Panc1 (cell line): ENCODE data around the gene PGF. TPM values are rescaled to one million over a fixed set of nuclear protein-coding genes. Genes with fewer than 3 reads are reported as not detected.

ENCODE experiments used
- ATAC-seq: fragments of 200-7000 bp; cut with Tn5 transposase; 2 replicates; pipeline ENCODE4 v1.9.1; 2020; ENCODE audit warnings: mild to moderate bottlenecking, moderate library complexity
- BruUV-seq: library from RNA; stranded (reverse); fragments of 400-500 nt; replicated peaks from 2 replicates; lab custom pipeline; 2021; lab: Mats Ljungman, UMichigan
- CTCF ChIA-PET: fragments of 300-600 bp; sonication (Branson Sonifier 250); formaldehyde crosslinking; loops from one replicate; lab custom pipeline; 2022; ENCODE audit warnings: antibody characterized with exemption; lab: Charles Lee
- POLR2A ChIA-PET: fragments of 300-600 bp; sonication (Branson Sonifier 250); formaldehyde crosslinking; loops from one replicate; lab custom pipeline; 2022; ENCODE audit warnings: antibody characterized with exemption; lab: Charles Lee
- DNase-seq: peaks from one replicate; pipeline ENCODE4 v3.0.0-alpha.2; 2010; ENCODE audit warnings: low read depth, low spot score
- H3K27ac ChIP-seq: 2 replicates; pipeline ENCODE4 v1.5.1; 2011; ENCODE audit warnings: mild to moderate bottlenecking, low read length, inconsistent platforms
- H3K27me3 ChIP-seq: fragments of 200-500 bp; sonication (Bioruptor generic); 2 replicates; pipeline ENCODE4 v1.6.0; 2014; ENCODE audit warnings: low read length, inconsistent platforms; ENCODE audit not compliant: control insufficient read depth, insufficient read depth
- H3K36me3 ChIP-seq: fragments of 200-500 bp; sonication (Bioruptor generic); 2 replicates; pipeline ENCODE4 v1.5.1; 2014; ENCODE audit warnings: inconsistent platforms, mild to moderate bottlenecking, low read length, moderate library complexity; ENCODE audit not compliant: control insufficient read depth, insufficient read depth
- H3K4me1 ChIP-seq: 2 replicates; pipeline ENCODE4 v1.5.1; 2011; ENCODE audit warnings: inconsistent platforms, mild to moderate bottlenecking, low read length, moderate library complexity; ENCODE audit not compliant: control insufficient read depth, insufficient read depth
- H3K4me3 ChIP-seq, 2 experiments: 2 replicates each; pipeline ENCODE4 v1.5.1; 2011 to 2012; ENCODE audit warnings: low read depth in 2 of 2, low read length in 2 of 2, mild to moderate bottlenecking in 2 of 2, inconsistent platforms in 1 of 2, moderate library complexity in 1 of 2
- H3K9me3 ChIP-seq: fragments of 200-500 bp; sonication (Bioruptor generic); 2 replicates; pipeline ENCODE4 v1.5.1; 2014; ENCODE audit warnings: low read depth, mild to moderate bottlenecking, inconsistent platforms, low read length, moderate library complexity; ENCODE audit not compliant: control insufficient read depth, insufficient read depth
- POLR2AphosphoS5 ChIP-seq: IDR thresholded peaks from 2 replicates; pipeline ENCODE4 v1.6.1; 2012; ENCODE audit warnings: mild to moderate bottlenecking, low read depth, low read length, moderate library complexity
- SIN3A ChIP-seq: IDR thresholded peaks from 2 replicates; pipeline ENCODE4 v1.6.1; 2012; ENCODE audit warnings: low read depth, mild to moderate bottlenecking, low read length, moderate library complexity, borderline replicate concordance; ENCODE audit not compliant: insufficient read depth
- TCF7L2 ChIP-seq: IDR thresholded peaks from 2 replicates; pipeline ENCODE4 v1.6.1; 2011; ENCODE audit warnings: mild to moderate bottlenecking, low read depth, low read length, inconsistent platforms
- in situ Hi-C: cut with HindIII; loops from 2 replicates; pipeline ENCODE4 v1.10.0; 2016; ENCODE audit warnings: low sequenced_read_pairs, low pct_unique_long_range_greater_than_20kb
- intact Hi-C: fragments of 100-400 bp; cut with micrococcal nuclease; formaldehyde crosslinking; loops from one replicate; pipeline ENCODE4 v1.10.0; 2022; ENCODE audit not compliant: unreplicated experiment
- total RNA-seq: library from RNA; stranded (reverse); gene quantifications from one replicate; pipeline ENCODE4 v1.2.1, GENCODE V29; 2021; ENCODE audit not compliant: unreplicated experiment
- TF ChIP-seq, protein P1 (sequence below): fragments of 450-650 bp; IDR thresholded peaks from 2 replicates; pipeline ENCODE4 v1.5.1; 2017; ENCODE audit warnings: mild to moderate bottlenecking
- TF ChIP-seq, protein P2 (sequence below), 2 experiments: IDR thresholded peaks; 2 replicates each; pipeline ENCODE4 v1.6.1; 2011 to 2012; ENCODE audit warnings: low read depth in 2 of 2, control low read depth in 1 of 2, low read length in 1 of 2, mild to moderate bottlenecking in 1 of 2, moderate library complexity in 1 of 2; ENCODE audit not compliant: insufficient read depth in 1 of 2

The PGF gene
- total RNA-seq, 1 experiment from 2014 or later, result 7.3 TPM

GRCh38 chr14:74975059-74975810 lies 19.8 kb upstream of the PGF start:
- intact Hi-C loops (no loop called here), in situ Hi-C loops (no loop called here)
- BruUV-seq, result no TSS peak
- H3K36me3 ChIP-seq, result no peaks in the 10 kb centered on the region
- no peak overlapping the region for H3K27ac ChIP-seq
- ATAC-seq (no peak), DNase-seq (no peak)
- H3K4me1 ChIP-seq, result peaks cover 6% of the 10 kb centered on the region; the same call in 1 of the 2 replicates
- TF ChIP-seq, protein P1, sequence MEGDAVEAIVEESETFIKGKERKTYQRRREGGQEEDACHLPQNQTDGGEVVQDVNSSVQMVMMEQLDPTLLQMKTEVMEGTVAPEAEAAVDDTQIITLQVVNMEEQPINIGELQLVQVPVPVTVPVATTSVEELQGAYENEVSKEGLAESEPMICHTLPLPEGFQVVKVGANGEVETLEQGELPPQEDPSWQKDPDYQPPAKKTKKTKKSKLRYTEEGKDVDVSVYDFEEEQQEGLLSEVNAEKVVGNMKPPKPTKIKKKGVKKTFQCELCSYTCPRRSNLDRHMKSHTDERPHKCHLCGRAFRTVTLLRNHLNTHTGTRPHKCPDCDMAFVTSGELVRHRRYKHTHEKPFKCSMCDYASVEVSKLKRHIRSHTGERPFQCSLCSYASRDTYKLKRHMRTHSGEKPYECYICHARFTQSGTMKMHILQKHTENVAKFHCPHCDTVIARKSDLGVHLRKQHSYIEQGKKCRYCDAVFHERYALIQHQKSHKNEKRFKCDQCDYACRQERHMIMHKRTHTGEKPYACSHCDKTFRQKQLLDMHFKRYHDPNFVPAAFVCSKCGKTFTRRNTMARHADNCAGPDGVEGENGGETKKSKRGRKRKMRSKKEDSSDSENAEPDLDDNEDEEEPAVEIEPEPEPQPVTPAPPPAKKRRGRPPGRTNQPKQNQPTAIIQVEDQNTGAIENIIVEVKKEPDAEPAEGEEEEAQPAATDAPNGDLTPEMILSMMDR, result no peak
- no peak for TF ChIP-seq TCF7L2
- no peak for TF ChIP-seq SIN3A
- no peak for TF ChIP-seq POLR2AphosphoS5
- CTCF ChIA-PET, result no interaction called here
- no peaks in the 10 kb centered on the region for H3K27me3 ChIP-seq
- H3K9me3 ChIP-seq, result no peaks in the 10 kb centered on the region
- POLR2A ChIA-PET, result no interaction called here
- H3K4me3 ChIP-seq, result no peak overlapping the region

DNA sequence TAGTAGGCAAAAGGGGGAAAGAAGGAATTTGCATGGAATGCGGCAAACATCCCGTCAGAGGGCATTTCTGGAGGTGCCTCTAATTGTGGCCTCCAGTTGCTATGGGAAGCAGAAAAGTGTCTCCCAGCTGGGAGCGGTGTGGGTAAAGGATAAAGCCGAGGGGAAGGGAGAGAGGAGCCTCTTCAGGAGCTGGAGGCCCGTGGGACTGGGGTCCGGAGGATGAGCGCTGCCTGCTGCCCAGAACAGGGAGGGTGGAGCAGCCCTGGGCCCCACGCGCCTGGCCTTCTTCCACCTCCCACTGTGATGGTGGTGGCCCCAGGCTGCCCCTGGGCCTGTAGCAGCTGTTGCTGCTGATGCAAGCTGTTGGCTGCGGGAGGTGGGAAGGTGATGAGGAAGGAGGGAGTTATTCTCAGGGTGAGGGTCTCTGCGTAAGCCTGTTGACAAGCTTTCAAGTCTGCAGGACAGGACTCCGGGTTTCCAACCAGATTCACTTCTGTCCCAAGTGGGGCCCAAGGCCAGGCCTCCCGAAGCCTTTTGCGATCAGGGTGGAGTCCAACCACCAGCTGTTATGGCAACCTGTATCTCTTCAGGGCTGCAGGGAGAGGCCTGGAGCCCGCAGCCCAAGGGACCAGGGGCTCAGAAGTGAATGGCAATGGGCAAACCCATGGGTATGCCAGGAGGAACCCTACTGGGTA lies 19.1 kb upstream of the PGF start:
- Histone ChIP-seq H3K27me3 (no peaks in the 10 kb centered on the region), H3K27ac (no peak overlapping the region), H3K4me1 (peaks cover under 1% of the 10 kb centered on the region; the same call in 1 of the 2 replicates), H3K36me3 (no peaks in the 10 kb centered on the region), H3K4me3 (no peak overlapping the region), H3K9me3 (no peaks in the 10 kb centered on the region)
- ATAC-seq (no peak), DNase-seq (no peak)
- POLR2A ChIA-PET, result no interaction called here
- no TSS peak for BruUV-seq
- TF ChIP-seq, protein P1, result no peak
- TF ChIP-seq TCF7L2 (no peak), POLR2AphosphoS5 (no peak), SIN3A (no peak)
- TF ChIP-seq, protein P2, sequence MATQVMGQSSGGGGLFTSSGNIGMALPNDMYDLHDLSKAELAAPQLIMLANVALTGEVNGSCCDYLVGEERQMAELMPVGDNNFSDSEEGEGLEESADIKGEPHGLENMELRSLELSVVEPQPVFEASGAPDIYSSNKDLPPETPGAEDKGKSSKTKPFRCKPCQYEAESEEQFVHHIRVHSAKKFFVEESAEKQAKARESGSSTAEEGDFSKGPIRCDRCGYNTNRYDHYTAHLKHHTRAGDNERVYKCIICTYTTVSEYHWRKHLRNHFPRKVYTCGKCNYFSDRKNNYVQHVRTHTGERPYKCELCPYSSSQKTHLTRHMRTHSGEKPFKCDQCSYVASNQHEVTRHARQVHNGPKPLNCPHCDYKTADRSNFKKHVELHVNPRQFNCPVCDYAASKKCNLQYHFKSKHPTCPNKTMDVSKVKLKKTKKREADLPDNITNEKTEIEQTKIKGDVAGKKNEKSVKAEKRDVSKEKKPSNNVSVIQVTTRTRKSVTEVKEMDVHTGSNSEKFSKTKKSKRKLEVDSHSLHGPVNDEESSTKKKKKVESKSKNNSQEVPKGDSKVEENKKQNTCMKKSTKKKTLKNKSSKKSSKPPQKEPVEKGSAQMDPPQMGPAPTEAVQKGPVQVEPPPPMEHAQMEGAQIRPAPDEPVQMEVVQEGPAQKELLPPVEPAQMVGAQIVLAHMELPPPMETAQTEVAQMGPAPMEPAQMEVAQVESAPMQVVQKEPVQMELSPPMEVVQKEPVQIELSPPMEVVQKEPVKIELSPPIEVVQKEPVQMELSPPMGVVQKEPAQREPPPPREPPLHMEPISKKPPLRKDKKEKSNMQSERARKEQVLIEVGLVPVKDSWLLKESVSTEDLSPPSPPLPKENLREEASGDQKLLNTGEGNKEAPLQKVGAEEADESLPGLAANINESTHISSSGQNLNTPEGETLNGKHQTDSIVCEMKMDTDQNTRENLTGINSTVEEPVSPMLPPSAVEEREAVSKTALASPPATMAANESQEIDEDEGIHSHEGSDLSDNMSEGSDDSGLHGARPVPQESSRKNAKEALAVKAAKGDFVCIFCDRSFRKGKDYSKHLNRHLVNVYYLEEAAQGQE (IDR thresholded peaks at IDR 0.05; ENCODE audit: insufficient read depth in 1 of 2, low read depth in 2 of 2, low read length in 1 of 2), result no peak
- CTCF ChIA-PET, result no interaction called here
- intact Hi-C loops, result no loop called here
- in situ Hi-C loops, result no loop called here
